ENCODE data around the gene ARL3.

ARL3 gene

DNA sequence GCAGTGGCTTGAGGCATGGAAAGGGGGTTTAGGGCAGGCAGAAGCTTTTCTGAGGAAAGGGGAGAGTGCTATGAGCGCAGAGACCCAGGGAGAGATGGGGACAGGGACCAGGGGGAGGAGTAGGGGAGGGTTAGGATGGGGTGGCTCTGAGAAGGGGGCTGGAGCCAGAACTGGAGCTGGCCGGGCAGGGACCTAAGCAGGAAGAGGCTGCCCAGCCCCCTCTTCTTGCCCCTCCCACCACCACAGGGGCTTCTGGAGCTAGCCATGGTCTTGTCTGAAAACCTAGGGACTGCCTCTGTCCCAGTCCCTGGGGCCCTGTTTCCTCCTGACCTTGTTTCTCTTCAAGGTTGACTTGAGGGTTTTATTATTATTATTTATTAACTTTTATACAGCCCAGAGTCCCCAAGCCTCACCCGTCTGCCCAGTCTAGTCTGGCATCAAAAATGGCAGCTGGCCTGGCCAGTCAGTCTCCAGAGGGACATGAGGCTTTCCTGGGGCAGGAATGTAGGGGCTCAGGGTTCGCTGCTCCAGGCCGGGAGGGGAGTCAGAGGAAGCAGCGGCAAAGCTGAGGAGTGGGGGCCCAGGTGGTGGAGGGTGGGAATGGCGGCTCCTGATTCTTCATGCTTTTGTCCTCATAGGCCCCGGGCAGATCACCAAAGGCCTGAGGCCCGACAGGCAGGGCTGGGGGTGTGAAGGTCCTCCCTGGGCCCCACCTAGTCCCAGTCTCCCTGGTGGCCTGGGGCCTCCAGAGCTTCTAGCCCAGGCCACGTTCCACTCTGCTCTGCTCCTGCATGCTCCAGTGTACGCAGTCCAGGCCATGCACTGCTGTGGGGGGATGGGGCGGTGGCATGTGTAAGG lies 64.2 kb downstream of the ARL3 start:
- no peak for DNase-seq

DNA sequence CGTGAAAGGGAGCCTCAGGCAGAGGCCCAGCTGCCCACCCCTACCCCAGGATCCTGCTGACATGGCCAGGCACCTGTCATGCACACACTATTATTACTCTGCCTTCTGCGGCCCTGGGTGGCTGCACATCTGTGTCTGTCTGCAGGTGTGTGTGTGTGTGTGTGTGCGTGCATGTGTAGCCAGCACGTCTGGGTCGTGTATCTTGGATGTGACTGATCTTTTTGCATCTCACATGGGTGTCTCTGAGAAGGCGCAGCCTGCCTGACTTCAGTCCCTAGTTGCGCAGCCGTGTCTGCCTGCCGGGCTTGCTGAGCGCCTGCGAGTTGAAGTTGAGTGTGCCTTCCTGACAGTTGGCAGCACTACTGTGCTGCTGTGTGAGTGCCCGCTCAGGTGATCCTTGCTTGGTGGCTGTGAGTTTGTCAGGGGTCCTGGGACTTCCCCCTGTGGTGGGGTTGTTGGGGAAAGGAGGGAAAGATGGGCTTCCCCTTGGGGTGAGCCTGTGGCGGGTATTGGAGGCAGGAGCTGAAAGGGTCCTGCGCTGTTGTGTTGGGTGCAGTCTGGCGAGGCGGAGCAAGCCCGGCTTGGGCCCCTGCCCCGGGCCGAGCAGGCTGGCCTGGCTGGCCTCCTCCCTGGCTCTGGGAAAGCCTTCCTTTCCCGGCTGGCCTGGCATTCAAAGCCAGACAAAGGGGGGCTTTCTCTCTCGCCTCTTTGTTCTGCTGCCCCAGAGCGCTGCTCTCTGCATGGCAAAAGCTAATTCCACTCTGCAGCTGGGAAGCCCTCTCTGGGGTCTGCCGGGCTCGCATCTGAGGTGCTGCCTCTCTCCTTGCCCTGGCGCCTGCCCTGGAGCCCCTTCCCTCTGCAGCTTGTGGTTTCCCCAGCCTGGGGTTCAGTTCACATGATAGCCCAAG lies 65.1 kb downstream of the ARL3 start:
- DNase-seq, result no peak

DNA sequence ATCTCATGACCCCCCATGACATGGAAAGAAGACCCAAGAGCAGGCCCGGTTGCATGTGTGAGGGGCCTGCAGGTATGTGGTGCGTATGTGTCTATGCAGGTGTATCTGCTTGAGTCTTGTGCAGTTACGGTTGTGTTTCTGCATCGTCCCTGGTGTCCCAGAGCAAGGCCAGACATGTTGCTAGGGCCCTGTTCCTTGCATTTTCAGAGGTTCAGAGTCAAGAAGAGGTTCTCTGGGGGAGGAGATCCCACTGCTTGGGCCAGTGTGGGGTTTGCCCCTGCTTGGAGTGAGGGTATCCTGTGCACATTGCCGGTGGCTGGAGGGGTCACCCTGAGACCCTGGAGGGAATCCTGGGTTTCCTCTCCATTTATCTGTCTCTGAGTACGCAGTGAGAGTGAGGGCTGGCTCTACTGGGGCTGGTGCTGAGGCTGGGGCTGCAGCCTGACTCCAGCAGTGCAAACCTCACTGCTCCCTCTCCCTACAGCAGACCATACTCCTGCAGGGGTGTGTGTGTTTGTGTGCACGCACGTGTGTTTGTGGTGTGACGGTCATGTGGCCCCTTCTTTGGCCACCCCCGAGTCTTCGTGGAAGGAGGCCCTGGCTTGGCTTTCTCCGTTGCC lies 65.8 kb downstream of the ARL3 start:
- no peak for DNase-seq

DNA sequence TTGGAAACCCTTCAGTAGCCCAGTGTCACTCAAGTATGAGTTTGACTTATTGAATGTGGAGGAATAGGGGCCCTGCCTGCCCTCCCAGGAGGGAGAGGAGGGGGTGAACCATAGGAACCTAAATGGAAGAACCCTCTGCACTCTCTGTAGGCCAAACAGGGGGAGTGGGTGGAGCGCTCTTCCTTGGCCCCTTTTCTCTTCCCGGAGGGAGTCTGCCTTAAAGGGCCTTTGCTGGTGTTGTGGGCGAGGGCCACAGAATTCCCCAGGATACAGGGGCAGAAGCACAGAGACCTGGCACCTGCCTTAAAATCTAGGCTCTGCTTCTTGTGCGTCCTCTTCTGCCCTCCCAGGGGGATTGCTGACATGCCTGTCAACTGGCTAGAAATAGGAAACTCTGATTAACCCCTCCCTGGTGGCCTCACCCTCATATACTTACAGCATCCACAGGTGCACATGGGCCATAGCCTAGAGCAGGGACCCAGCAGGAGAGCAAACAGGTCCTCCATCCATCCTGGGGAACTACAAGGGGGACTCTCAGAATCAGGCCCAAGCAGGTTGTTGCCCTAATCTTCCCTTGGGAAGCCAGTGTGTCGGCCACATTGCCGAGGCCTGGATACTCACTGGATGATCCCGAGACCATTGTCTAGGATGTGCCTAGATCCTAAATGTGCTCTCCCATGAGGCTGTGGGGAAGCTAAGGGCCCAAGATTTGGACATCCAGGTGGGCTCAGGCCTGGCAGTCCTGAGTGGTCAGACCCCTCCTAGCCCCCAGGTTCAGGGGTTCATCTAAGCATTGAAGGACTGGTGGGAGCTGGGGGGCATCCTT lies 66.5 kb downstream of the ARL3 start:
- no peak for DNase-seq

DNA sequence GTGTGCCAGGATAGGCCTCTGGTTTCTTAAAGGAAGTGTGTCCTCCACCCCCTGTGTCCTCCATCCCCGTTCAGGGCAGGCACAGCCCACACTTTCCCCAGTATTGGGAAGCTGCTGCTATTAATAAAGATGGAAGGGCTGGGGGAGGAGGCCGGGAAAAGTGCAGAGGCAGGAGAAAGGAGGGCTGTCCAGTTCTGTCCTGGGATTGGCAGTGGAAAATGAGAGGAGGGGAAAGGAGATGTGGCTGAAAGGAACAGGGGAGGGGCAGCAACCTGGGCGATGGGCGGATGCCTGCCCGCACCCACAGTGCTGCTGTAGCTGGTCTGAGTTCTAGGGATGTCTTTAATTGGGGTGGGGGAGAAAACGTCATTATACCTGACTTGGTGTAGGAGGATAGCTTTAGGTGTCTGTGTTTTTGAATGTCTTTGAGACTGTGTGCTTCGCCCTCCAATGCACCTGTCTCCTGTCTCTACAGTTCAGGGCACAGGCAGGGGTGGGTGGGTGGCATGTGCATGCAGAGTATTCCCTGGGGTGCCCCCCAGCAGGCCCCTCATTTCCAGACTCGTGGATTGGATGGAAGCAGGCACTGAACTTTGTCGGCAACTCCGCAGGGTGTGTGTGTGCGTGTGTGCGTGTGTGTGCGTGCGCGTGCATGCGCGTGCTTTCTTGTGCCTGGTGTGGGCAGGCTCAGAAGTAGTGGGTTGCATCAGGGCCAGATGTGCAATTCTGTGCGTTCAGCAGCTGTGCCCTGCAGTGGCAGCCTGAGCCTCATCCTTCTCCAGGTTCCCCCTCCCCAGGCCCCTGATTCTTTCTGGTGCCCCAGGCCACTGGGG lies 67.4 kb downstream of the ARL3 start:
- peak; percentile 53 for DNase-seq

DNA sequence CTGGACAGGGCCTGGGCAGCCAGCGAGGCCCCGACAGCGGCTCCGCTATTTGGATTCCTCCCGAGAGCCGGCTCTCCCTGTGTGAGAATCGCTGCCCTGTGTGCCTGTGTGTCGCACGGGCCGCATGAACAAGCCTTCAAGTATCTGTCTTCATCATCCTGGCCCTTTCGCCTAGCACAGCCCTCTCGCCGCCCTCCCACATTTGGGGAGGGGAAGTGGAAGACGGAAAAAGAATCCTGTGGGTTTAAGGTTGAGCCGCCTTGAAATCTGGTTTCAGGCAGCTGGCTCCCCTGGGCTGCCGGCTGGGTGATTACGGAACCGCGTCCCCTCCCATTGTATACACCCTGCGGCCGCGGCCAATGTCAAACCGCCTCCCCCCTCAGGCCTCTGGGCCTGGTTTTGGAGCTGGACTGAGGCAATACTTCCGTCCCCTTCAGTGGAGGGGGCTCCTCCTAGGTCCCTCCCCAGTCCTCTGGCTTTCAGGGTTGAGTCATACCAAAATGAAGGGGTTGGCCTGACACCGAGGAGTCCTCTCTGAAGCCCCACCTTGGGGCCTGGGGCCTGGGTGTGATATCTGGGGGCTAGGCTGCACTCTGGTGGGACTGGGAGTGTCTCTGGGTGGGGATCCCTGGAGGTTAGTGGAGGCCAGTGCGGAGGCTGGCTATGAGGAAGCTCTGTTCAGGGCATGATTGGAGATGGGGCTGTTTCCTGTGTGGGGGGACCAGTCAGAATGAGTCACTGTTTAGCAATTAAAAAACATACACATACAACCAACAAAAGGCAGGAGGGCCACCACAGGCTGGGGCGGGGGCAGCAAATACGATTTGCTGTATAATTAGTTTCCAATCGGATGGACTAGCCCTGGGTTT lies 68.2 kb downstream of the ARL3 start:
- DNase-seq, result no peak

DNA sequence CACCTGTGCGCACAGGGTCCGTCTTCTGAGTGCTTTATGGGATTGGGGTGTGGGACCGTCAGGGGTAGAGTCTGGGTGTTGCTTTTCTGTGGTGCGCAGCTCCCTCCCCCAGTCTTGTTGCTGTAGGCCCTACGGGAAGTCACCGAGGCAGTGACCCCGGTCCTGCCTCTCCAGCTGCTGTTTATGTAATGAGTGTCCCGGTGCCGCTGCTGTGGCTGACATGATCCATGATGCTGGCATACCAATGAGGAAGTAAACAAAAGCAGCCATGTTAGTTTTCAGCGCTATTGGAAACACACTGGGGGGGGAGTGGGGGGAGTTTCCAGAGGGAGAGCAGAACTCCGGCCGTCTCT lies 68.8 kb downstream of the ARL3 start:
- peak; percentile 46 for DNase-seq

DNA sequence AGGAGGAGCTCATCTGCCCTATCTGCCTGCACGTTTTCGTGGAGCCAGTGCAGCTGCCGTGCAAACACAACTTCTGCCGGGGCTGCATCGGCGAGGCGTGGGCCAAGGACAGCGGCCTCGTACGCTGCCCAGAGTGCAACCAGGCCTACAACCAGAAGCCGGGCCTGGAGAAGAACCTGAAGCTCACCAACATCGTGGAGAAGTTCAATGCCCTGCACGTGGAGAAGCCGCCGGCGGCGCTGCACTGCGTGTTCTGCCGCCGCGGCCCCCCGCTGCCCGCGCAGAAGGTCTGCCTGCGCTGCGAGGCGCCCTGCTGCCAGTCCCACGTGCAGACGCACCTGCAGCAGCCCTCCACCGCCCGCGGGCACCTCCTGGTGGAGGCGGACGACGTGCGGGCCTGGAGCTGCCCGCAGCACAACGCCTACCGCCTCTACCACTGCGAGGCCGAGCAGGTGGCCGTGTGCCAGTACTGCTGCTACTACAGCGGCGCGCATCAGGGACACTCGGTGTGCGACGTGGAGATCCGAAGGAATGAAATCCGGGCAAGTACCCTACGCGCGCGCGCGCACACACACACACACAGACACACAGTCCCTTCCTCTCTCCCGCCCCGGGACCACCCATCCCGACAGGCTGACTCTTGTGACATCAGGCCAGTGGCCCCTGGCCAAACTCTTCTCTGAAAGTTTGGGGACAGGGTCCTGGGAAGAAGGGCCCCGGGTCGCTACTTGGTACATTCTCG lies 69.4 kb downstream of the ARL3 start:
- DNase-seq, result peak; percentile 88

DNA sequence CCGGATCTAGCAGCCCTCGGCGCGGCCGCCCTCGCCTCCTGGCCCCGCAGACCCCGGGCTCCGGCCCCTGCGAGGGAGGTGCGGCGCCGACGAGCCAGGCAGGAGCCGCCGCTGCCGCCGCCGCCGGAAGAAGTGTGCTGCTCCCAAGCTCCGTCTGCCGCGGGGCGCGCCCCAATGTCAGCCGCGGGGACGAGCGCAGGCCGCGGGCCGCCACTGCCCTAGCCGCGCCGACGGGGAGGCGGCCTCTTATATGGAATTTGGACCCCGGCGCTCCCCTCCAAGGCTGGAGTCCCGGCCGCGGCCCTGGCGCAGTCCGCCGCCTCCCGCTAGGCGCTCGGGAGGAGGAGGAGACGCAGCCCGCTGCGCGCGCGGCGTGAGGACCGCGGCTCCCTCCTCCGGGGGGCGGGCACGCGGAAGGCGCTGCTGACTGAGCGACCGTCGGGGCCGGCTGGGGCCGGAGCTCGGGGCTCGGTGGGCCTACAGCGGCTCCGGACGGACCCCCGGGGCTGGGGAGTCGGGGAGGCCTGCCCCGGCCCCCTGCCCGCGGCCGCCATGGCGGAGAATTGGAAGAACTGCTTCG lies 70.0 kb downstream of the ARL3 start, which contains the start of gene TRIM8:
Gene TRIM8, plus strand, starts transcription at position 414 of the 580 bp plus-strand sequence. Its CDS starts 139 bp downstream, at position 553.
- no peak for DNase-seq

DNA sequence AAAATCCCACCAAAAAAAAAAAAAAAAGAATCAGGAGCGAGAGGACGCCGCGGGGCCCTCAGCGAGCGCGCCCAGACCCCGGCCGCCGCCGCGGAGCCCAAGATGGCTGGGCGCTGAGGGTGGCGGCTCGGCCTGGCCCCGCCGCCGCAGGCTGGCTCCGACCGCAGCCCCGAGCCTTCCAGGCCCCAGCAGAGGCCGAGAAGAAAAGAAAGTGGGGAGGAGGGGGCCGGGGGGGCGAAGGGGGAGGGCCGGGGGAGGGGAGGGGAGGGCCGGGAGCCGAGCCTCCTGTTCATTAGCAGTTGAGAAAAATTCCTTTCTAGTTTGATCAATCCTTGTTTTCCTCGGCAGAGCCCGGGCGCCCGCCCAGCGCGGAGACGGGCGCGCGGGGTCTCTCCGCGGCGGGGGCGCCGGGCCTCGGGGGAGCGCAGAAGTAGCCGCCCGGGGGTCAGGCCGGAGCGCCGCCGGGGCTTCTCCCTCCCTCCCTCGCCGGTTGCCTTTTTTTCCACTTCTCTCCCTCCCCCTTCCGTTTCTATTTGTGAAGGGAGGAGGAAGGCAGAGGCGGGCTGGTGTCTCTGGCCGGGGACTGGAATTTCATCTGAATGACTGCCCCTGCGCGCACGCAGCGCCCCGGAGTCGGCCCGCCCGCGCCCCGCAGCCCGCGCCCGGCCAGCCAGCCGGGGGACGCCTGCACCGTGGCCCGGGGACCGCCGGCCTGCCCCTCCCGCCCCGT lies 70.7 kb downstream of the ARL3 start:
- DNase-seq, result peak; percentile 58

DNA sequence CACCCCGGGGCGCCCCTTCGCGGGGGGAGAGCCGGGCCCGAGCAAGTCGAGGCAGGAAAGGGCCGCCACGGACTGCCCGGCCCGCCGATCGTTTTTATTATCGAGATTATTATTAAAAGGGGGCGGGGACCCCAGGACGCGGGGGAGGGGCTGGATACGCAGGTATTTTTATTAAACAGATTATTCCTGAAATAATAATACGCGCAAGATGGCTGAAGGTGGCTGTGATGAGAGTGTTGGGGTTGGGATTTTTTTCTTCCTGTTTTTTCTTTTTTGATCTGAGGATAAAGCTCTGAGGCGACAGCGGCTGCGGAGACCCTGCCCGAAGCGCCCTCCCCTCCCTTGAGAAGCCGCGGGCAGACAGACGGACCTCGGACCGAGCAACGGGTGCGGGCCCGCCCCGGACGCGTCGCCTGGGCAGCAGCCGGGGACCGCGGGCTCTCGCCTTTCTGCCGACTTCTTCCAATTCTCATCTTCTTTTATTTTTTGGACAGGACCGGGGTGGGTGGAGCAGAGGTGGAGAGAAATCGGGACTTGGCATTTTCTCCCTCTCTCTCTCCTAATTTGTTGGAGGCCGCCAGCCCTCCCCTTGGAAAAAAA lies 71.4 kb downstream of the ARL3 start:
- no peak for DNase-seq

DNA sequence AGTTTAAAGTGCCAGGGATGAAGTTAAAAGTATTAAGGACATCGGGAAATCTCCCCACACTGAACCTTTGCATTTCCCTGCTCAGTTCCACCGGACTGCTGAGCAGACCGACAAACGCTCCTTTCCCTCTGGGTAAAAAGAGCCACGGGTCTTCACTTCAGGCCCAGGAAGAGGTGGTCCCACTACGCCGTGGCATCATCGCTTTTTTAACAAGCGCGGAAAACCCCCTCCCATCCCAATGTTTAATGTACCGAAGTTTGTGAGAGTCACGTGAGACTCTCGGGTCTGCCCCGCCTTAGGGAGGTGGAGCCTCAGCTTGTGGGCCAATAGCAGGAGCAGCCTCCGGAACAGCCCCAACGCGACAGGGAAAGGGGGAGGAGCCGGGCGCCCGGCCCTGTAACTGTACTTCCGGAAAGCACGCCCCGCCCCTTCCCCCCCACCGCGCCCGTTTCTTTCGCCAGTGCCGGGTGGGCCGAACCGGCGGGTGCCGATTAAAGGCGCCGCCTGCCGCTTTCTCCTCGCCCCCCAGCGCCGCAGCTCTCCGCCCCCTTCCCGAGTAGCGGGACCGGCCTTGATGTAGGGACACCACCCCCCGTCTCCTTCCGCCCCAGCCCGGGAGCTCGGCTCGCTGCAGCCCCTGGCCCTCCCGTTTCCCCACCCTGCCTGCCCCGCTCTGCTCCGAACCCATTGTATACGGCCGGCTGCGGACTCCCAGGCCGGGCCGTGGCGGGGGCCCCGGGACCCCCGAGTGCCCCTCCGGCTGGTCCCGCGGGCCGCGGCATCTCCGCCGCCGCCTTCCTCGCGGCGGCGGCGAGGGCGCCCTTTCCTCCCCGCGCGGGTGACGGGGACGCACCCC lies 72.1 kb downstream of the ARL3 start:
- peak; percentile 94 for DNase-seq

DNA sequence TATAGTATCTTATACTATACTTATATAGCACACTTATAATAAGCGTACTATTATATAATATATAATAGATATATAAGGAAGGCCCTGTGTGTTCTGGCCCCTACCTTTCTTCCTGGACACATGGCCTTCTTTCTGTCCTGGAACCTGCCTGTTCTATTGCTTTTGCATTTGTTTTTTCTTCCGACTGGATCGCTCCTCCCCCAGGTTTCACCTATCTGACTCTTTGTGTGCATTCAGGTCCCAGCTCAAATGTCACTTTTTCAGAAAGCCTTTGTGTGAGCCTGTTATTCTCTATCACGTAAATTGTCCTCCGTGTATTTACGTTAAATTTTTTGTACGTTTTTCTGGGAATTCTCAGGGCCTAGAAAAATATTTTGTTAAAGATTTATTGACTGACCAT lies 72.8 kb downstream of the ARL3 start:
- DNase-seq, result no peak

DNA sequence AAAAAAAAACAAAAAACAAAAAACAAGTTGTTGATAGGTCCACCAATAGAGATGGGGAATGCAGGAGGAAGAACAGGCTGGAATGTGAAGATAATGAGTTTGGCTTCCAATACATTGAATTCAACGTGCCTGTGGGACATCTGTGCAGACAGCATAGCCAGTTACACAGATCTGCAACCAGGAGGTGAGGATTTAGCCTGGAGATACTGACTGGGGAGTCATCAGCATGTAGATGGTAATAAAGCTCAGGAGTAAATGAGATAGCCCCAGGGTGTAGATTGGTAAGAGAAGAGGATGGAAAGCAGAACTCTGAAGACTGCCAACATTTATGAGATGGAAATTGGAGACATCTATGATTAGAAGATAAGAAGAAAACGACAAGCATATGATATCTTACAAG lies 74.7 kb downstream of the ARL3 start:
- no peak for DNase-seq

DNA sequence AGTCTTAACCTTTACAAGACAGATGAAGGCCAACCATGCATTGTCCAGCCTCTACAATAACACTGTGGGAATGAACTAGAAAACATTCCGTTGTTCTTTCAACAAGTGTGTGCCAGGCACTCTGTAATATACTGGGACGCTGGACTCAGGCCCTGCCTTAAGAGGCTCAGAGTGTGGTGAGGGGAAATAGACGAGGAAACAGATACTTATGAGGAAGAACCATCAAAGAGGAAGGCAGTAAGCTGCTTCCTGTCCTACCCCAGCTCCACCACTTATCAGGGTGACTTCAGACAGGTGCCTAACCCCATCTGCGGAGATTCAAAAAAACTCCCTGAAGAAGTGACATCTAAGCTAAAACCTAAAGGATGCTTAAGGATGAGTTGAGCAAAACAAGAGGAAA lies 78.8 kb downstream of the ARL3 start:
- DNase-seq, result no peak

DNA sequence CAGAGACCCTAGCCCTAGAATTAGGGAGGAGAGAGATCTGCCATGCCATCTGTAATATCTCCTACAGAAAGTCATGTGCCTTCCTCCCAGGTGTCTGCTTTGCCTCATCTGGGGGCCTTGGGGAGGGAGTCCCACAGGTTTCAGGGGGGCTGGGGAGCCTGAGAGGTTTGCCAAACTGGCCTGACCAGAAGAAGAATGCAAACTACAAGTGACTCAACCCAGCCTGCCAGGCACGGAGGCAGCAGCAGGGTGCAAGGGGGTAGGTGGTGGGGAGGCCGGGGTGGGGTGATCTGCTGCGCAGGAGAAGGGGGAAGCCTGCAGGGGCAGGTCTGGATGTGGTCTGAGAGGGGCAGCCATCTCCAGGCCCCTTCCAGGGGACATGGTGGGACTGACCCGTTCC lies 79.5 kb downstream of the ARL3 start:
- no peak for DNase-seq

DNA sequence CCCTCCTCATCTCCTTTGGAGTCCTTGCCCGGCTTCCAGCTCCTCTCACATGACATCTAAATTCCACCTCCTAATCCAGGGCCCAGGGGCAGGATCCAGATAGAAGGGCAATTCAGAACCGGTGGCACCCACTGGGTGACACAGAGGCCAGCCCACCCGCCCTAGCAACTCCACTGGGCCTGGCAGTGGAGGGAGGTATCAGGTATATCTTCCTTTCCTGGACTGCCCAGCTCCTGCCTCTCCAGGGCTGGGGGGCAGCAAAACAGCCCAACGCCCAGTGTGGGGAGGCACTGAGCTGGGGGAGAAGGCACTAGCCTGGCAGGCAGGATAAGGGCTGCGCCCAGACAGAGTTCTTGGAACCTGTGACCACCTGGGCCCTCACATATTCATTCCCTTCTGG lies 80.3 kb downstream of the ARL3 start:
- DNase-seq, result no peak
